ENCODE data around the gene DPPA3.

DNA sequence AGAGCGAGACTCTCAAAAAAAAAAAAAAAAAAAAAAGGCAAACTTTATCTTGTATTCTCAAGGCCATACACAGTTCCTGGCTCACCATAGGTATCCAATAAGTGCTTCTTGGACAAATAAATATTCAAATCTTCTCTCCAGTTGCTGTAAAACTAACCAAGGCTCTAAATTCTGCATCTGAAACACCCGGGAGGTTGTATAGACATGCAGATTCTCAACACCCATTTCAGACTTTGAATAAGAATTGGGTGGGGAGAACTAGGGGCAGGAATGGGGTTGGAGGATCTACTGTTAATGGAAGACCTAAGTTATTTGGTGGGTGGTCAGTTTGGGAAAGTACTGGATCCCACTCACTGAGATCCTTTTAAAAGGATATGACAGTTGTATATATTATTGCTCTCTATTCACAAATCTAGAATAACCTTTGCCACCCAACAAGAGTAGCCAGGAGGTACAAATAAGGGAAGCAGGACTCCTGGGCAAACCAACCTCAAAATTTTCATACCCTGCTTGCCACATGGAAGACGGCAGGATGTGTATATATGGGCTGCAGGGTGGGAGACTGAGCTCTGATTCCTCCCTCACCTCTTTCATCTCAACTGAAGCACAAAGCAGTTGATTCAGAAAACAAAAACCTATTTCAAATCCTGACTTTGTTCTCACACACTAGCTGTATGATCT, 16.5 kb upstream of the DPPA3 start:
- TF ChIP-seq CTCF (IDR thresholded peaks at IDR 0.05; ENCODE audit: extremely low read depth in 1 of 2, insufficient read depth in 1 of 2, low read depth in 1 of 2, low read length in 2 of 2) = no peak
- TF ChIP-seq MAX (IDR thresholded peaks at IDR 0.05; ENCODE audit: insufficient read depth, insufficient read length) = no peak
- no peak for TF ChIP-seq POLR2A (IDR thresholded peaks at IDR 0.05; ENCODE audit: low read depth, low read length)
